ENCODE results near the gene ALMS1. TPM values are rescaled to one million over a fixed set of nuclear protein-coding genes. Genes with fewer than 3 reads are reported as not detected.

The ALMS1 gene
- total and polyA plus RNA-seq, 2 of the 4 experiments (the other 2 are of a cell fraction) = 20.8 to 52.8 TPM

- TF ChIP-seq CTCF (conservative IDR thresholded peaks at IDR 0.05; ENCODE audit: low read depth, low read length) (no peak), CEBPB (IDR thresholded peaks at IDR 0.05; ENCODE audit: low read depth, low read length) (no peak), FOS (IDR thresholded peaks at IDR 0.05; ENCODE audit: low read depth, low read length) (no peak), NFE2L2 (IDR thresholded peaks at IDR 0.05; ENCODE audit: low read depth, low read length) (no peak), RCOR1 (IDR thresholded peaks at IDR 0.05; ENCODE audit: insufficient replicate concordance, low read length) (no peak), RFX5 (IDR thresholded peaks at IDR 0.05; ENCODE audit: low read depth, low read length) (no peak), CHD1 (IDR thresholded peaks at IDR 0.05; ENCODE audit: low read depth, low read length) (no peak), ELK1 (IDR thresholded peaks at IDR 0.05; ENCODE audit: borderline replicate concordance, low read depth, low read length) (no peak), USF2 (IDR thresholded peaks at IDR 0.05; ENCODE audit: low read depth, low read length) (no peak)
- no peak overlapping the region for H3K14ac ChIP-seq (replicated peaks; ENCODE audit: low read depth, low read length)
- no peaks in the 10 kb centered on the region; the same call in 1 of the 2 replicates for H3K9me1 ChIP-seq (ENCODE audit: insufficient read depth, low read length)
- H3K4me3 ChIP-seq (ENCODE audit: insufficient read depth, low read depth, low read length) = no peak overlapping the region
- H3K27me3 ChIP-seq (ENCODE audit: control insufficient read depth, insufficient read depth, low read length) = no peaks in the 10 kb centered on the region
- 100% methylated on average over 1 of the region's 2 CpGs; no CpG with 5 or more reads in 1 of the 2 experiments for WGBS, 2 experiments (ENCODE audit: extremely low coverage in 2 of 2, insufficient read length in 1 of 2)
- no peak overlapping the region for H2AFZ ChIP-seq (replicated peaks; ENCODE audit: low read length, poor library complexity)
- H3K79me1 ChIP-seq (ENCODE audit: low read depth in 1 of 2, low read length in 2 of 2) = no peaks in the 10 kb centered on the region
- no peak overlapping the region for H3K56ac ChIP-seq (ENCODE audit: extremely low read depth, insufficient read depth, low read length)
- ChIA-PET CTCF (no interaction called here), POLR2A (ENCODE audit: unreplicated experiment) (no interaction called here)
- H2AK9ac ChIP-seq (replicated peaks; ENCODE audit: low read depth, low read length, poor library complexity) = no peak overlapping the region
- peaks cover 2% of the 10 kb centered on the region for H3K4me1 ChIP-seq (ENCODE audit: control insufficient read depth, insufficient read depth, low read length)
- H3K27ac ChIP-seq (ENCODE audit: insufficient read depth, low read length) = no peak overlapping the region
- H3K23ac ChIP-seq (ENCODE audit: low read depth, low read length) = no peak overlapping the region
- no peak overlapping the region for H2BK120ac ChIP-seq (ENCODE audit: low read depth, low read length)
- H2BK20ac ChIP-seq (ENCODE audit: low read depth, low read length) = no peak overlapping the region
- no peak overlapping the region for H3K9ac ChIP-seq (ENCODE audit: low read depth, low read length)
- H3K36me3 ChIP-seq (ENCODE audit: control insufficient read depth, insufficient read depth, low read length) = no peaks in the 10 kb centered on the region
- ATAC-seq (ENCODE audit: low read depth) (peak; percentile 32), DNase-seq (no peak)
- in situ Hi-C loops (cut with MboI; ENCODE audit: low sequenced_read_pairs) (no loop called here), intact Hi-C loops (cut with micrococcal nuclease) (no loop called here), dilution Hi-C loops (cut with HindIII; ENCODE audit: low sequenced_read_pairs, unreplicated experiment) (no loop called here)
- BruUV-seq (replicated peaks) = no TSS peak
- no peak overlapping the region for H3K4me2 ChIP-seq (ENCODE audit: low read depth, low read length)
- H4K20me1 ChIP-seq (ENCODE audit: insufficient read depth, low read length) = no peaks in the 10 kb centered on the region
- H3K9me3 ChIP-seq (ENCODE audit: control insufficient read depth, insufficient read depth, low read length) = no peaks in the 10 kb centered on the region
- no peak overlapping the region for H4K5ac ChIP-seq (ENCODE audit: low read depth, low read length)
- no peak overlapping the region for H2BK5ac ChIP-seq (ENCODE audit: low read depth, low read length, poor library complexity, severe bottlenecking)
- H3K4ac ChIP-seq (ENCODE audit: low read depth, low read length) = no peak overlapping the region
- no peak overlapping the region for H4K91ac ChIP-seq (ENCODE audit: insufficient read depth, low read depth, low read length)
- no peak overlapping the region for H4K8ac ChIP-seq (ENCODE audit: low read depth in 2 of 2, low read length in 2 of 2)
- no peak overlapping the region for H2BK15ac ChIP-seq (ENCODE audit: low read depth, low read length)
- H3K18ac ChIP-seq (ENCODE audit: low read depth, low read length) = no peak overlapping the region
- no peak overlapping the region for H2AK5ac ChIP-seq (ENCODE audit: low read depth, low read length)
Measured at GRCh38 chr2:73594251-73594650, 208.6 kb downstream of the ALMS1 start.

Data from IMR-90 (cell line).